GM19025 (cell line): ENCODE results near the gene DHRS9.

Source experiments
- ATAC-seq: cut with Tn5 transposase; IDR thresholded peaks from one replicate; pipeline ENCODE4 v1.9.1; 2021; ENCODE audit warnings: mild to moderate bottlenecking, low read depth, moderate library complexity; ENCODE audit not compliant: unreplicated experiment

Gene DHRS9

DNA sequence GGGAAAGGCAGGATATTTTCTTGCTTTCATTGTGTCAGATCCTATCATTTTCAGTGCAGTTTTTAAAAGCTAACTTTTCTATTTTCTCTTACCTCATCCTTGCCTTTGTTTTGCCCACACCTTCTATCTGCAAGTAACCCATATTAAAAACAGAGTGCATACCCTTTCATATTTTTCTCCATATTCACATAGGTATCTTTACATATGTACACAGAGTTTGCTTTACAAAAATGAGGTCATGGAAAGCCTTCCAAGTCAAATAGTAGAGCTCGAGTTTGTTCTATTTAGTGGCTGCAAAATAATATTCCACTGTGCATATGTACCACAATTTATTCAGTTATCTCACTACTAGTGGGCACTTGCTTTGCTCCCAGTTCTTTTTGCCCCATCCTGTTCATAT lies 3.9 kb upstream of the DHRS9 start:
- no peak for ATAC-seq

DNA sequence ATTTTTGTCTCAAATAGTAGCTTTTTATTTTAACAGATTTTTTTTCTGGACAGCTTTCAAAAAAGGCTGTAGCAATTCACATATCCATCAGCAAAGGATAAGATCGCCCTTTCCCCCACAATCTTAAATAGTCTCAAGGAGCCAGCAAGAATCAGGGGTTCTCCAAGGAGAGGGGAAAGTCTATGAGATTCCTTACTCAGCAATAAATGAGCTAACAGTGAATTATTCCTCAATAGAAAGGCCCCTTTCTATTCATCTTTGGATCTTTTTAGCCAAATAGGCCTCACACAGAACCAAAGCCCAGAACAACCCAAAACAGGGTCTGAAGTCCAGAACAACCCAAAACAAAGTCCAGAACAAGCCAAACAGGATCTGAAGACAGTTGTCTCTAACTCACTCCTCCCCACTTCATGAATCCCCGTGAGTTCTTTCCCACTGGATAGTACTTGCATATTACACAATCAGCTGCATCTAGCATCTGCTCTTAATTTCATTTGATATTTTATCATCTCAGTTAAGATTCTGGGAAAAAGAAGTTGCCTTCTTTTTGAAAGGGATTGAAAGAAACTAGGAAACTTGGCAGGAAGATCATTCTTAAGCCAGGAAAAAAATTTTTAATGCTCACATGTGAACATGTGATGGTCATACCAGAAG lies 3.4 kb upstream of the DHRS9 start:
- no peak for ATAC-seq

DNA sequence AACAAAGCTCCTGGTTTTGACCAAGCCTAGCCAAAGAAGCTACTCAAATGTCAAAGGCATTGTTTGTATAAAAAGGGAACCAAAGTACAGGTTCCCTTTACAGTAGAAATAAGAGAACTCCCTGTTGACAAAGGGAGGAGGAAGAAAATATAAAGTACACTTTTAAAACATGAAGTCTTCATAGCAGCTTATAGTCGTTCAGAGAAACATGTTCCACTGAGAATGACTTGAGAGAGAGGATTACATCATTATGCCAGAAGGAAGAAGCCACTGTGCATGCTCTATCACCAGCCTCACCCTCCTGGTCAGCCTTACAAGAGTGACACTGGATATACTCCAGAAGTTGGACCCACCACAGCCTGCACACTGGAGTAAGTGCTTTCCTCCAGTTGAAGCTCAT lies 2.5 kb upstream of the DHRS9 start:
- ATAC-seq = no peak

DNA sequence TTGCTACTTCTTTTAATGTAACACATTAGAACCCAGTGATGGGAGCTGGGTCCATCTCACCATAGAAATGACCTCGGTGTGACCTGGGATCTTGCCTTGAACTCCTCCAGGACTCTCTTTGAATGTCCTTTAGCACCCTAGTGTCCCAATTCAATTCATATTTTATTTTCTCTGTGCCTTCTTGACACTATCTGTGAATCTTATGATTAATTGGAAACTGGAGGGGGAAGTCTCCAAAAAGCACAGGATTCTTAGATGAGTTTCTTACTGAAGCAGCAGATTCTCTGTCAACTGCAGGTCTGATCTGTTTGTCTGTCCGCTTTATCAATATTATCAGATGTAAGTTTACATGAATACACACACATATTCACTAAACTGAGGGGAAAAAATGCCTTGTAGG lies 470 bp downstream of the DHRS9 start:
- no peak for ATAC-seq

DNA sequence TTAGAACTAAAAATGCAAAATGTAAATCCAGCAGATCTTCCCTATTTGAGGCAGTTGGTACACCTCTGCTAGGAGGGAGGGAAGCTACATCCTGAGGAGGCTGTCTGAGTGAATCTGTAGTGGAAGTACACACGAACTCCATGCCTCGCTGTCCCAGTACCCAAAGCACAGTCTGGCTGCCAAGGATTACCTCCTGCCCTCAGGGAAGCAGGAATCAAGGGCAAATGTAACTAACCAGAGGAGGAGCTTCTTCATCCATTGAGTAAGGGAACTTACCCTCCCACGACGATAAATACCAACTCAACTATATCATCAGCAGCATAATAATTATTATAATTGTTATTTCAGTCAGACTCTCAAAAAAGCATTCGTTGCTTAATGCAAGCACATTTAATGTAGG lies 2.1 kb downstream of the DHRS9 start:
- ATAC-seq = no peak

DNA sequence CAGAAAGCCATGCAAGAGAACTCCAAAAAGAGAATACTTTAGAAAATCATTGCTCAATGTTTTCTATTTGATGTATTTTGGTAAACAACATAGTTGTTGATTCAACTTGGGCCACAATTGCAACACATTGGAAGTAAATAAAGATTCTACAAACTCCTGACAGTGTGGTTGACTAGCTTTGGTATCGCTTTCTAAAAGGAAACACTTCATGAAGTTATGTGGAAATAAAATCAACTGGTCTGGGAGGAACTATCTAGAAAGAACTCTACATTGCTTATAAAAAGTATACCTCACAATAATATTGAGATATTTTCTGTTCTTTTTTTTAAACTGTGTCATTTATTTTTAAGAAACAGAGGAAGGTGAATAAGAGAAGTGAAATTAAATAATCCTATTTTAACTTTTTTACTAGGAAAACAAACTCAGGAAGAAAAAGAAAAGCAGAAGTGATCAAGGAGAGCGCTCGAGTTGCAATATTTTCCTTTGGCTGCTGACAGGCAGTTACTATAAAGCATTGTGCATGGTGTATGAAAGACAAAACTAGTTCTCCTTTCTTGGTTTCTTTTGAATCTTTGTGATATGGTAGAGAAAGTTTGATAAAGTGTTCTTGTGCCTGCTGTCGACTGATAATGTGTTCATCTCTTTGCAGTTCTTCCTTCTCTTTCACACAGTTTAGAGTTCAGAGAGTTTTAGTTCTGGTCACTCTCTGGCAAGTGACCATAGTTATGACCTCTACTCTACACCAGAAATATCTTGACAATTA lies 3.0 kb downstream of the DHRS9 start:
- ATAC-seq = no peak

DNA sequence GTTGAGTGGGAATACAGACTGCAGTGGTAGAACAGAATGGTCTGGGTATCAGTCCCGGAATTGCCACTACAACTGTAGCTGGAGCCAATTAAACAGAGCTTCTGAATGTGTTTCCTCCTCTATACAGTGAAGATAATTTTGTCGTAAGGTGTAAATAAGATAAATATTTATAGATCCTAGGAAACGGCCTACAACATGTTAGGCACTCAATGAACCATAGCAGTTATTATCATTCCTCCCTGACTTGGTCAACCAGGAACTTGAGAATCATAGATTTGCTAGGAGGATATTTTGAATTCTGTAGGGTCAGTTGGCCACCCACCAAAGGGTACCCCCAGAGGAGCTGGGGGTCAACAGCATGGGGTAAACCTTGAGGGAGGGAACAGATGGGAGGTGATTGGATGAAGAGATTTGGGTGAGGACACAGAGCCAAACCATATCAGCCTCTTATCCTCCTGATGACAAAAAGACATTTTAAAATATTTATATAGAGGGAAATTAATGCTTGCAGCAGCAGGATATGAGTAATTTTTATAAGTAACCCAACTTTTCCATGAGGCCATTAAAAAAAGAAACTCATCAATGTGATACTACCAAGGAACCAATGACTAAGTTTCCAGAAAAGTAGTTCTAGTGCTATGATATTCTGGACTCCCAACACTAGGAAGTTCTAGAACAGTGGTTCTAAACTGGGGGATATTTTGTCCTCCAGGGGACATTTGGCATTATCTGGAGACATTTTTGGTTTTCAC lies 4.0 kb downstream of the DHRS9 start:
- no peak for ATAC-seq

DNA sequence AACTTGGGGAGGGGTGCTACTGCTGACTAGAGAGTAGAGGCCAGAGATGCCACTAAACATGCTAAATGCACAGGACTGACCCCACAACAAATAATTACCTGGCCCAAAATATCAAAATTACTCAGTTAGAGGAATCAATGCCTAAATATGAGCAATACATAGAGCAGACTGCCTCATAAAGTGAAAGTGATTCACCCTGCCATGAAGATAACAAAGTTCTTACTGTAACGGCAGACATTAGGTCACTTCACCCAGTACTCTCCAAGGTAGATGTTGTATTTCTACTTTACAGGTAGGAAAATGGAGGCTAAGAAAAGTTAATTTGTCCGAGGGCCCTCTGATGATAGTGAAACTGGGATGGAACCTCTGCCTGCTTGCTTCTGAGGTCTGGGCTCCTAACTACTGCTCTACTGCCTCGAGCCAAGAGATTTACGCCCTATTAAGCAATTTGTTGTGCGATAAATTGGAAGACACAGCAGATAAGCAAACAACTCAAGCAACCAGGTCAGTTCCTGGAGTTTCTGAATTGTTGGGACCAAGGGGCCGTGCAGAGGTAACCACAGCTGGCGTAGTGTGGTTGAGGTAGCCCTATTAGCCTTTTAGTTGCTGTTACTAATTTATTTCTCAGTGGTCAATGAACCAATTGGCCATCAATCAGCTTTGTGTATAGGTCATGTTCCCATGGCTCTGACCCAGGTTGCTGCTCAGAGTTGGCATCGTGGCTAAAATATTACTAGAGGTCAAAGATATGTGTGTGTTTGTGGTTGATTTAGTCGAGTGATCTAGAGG lies 4.8 kb downstream of the DHRS9 start:
- no peak for ATAC-seq

DNA sequence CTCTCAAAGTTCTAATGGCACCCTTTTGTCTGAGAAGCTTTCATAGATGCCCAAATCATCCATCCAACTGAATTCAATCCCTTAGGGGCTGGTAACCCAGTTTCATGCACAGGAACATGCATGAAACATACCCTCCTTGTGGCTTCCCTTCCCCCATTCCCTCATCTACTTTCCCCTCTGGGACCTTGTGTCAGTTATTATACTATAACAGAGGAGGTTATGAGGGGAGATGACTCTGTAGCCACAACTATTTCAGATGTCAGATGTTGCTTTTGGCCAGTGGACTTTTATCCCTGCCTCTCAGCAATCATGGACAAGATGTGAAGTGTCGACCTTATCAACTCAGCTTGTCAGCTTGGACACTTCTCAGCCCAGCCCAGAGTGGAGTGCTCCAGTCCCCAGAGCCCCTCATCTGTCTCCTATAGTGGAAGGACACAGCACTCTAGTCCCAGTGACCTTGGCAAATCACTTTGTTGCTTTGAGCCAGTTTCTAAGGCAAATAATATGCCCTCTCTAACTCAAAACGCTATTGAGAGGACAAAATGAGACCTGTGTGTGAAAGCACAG lies 8.4 kb downstream of the DHRS9 start:
- no peak for ATAC-seq

DNA sequence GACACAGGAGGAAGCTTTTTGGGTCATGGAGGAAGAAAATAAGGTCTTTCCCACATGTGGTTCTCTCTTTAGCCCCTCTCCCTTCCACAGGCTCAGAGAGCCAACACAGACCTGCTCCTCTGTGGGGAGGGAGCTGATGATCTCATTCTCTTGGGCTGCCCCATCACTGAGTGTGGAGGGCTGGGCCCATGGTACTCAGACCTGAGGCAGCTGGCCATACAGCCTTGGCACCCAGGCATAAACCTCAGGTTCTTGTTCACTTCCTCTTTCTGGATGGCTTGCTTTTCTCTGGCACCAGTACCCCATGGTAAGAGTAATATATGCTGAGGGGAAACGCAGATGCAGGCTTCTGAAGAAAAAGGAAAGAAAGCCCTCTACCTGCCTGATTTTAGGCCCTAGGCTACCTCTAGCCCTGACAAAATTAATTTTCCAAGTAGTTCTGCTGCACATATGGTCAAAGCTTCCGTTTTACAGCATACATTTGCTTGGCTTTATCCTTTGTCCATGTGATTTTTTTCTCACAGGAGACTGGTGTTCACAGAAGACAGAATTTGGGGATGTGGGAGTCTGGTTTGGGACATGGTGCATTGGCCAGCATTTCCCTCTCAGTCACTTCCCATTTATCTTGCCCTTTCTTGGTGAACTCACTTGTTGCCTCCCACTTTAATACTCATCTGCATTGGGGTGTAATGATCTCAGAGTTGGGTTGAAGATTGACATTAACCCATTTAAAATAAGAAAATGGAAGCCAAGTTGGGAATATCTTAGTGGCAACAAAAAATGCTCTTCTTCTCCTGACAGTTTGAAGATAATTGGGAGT lies 11.1 kb downstream of the DHRS9 start:
- peak; percentile 78 for ATAC-seq

DNA sequence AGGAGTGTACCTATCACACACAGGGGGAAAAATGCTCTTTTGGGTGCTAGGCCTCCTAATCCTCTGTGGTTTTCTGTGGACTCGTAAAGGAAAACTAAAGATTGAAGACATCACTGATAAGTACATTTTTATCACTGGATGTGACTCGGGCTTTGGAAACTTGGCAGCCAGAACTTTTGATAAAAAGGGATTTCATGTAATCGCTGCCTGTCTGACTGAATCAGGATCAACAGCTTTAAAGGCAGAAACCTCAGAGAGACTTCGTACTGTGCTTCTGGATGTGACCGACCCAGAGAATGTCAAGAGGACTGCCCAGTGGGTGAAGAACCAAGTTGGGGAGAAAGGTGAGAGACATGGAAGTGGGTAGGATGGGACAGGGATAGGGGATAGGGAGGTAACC lies 12.2 kb downstream of the DHRS9 start:
- no peak for ATAC-seq

DNA sequence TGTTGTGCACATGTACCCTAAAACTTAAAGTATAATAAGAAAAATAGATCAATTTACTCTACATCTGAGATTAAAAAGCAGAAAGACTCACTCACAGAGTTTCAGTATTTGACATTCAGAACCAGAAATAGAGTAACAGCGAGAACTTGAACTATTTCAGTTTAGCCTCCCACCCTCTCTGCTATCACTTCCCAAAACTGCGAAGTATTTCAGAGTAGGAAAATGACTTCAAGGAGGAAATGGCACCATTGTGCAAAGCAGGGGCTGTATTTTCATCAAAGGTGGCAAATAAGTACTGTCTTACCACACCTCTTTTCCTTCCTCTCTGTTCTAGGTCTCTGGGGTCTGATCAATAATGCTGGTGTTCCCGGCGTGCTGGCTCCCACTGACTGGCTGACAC lies 13.6 kb downstream of the DHRS9 start:
- peak; percentile 35 for ATAC-seq

DNA sequence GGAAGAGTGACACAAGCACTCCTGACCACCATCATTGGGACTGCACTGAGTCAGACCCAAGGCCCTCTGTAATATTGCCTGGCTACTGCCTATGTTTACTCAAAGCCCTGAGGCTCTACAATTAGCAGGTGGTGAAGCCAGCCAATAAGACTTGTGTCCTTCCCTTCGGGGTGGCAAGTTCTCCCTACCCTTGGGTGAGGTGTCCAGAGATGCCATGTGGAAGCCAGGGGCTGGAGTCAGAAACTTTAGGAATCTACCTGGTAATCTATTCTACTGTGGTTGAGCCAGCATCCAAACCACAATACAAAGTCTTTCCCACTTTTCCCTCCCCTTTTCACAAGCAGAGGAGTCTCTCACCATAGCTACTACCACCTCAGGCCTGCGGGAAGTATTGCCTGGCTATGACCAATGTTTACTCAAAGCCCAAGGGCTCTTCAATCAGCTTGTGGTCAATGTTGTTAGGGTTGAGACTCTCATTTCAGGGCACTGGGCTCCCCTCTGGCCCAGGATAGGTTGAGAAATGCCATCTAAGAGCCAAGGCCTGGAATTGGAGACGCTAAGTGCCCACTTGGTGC lies 17.6 kb downstream of the DHRS9 start:
- no peak for ATAC-seq

DNA sequence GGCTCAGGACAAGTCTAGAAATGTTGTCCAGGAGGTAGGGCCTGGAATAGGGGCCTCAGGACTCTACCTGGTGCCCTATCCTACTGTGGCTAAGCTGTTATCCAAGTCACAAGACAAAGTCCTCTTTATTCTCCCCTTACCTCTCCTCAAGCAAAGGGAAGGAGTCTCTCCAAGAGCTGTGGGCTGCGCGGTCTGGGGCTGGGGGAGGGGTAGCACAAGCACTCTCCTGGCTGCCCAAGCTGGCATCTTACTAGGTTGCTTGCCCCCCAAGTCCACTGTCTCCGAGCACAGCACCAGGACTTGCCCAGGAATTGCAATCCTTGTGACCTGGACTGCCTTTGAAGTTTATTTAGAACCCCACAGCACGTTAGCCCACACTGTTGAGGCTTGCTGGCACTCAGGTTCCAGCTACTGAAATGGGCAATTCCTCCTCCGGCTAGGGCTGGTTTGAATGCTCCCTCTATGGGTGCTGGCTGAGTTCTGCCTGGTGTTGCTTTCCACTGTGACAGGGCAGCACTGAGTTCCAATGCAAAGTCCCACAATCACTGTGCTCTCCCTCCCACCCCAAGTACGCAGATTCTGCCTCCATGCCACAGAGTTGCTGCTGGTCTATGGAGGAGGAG lies 18.5 kb downstream of the DHRS9 start:
- no peak for ATAC-seq

DNA sequence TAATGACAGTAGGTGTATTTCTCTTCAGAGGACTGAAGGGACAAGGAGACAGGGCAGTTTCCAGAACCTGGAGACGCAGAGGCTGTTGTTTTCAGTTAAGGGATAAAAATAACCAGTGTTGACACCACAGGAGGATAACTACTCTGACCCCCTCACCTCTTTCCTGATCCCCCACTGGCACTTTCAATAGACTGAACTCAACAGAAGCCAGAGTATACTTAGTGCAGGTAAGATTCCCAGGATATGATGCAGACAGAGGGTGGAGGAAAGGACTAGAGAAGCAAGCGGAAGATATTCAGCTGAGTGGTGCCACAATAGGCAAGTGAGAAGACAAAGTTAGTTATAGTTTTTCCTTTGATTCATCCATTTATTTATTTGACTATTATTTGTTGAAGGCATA lies 19.8 kb downstream of the DHRS9 start:
- no peak for ATAC-seq

DNA sequence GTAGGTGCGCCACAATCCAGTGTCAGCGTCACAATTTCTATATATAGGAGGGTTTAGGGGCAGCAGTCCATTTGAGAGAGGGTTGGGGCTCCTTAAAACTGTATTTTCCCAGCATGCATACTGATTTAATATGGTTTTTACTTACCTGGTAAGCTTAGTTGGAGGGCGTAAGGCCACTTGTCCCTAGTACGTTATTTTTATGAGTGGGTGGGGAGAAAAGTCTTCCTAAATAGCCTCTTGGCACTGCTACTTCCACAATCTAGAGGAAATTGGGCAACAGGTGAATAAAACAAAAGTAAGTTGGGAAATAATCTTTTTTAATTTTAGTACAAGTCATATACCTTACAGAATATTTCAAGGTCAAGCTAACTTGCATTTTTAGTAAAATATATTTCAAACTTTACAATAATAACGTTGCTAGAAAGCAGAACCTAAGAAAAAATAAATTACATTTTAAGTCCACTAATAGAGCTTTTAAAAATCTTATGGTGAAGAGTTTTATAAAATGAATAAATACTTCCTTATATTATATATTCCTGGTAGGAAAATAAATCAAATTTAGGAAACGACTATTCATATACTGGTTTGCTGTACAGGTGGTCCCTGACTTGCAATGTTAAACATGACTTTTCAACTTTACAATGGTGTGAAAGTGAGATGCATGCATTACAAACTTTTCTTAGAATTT lies 20.9 kb downstream of the DHRS9 start:
- no peak for ATAC-seq

DNA sequence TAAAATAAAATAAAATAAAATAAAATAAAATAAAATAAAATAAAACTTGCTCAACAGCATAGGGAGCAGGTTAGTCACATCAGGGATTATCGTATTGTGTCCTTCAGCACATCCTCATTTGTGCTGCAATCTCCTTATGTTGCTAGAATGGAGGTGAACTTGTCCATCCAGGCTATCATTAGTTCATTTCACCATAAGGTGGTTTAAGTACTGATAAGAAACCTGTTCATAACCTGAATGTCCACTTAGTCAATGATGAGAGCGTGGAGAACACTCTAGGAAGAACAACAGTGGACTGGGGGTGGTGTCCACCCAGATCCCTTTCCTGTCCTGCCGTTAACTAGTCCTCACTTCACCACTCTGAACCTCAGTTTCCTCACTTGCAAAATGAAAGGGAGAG lies 21.9 kb downstream of the DHRS9 start:
- no peak for ATAC-seq

DNA sequence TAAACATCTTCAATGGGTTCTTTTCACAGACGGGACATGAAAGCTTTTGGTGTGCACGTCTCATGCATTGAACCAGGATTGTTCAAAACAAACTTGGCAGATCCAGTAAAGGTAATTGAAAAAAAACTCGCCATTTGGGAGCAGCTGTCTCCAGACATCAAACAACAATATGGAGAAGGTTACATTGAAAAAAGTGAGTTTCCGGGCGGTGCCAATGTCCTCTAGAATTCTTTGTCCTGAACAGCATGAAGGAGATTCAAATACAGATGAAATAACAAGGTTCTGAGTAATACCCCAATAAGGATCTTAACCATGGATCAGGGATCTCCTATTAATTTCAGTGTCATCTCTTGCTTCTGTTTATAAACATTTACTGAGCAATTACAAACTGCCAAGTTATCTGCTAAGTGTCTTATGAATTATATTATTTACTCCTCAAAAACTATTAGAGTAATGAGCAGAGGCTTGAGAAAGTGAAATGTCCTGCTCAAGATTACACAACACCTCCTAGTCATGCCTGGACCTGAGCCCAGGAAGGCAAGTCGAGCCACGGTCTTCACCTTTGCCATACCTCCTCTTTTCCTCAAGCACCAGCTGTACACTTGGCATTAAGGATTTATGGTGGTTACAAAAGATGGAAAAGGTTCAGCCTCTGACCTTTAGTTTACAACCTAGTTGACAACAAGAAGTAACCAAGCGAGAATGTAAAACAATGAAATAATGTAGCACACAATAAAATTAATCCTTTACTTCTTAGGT lies 22.6 kb downstream of the DHRS9 start:
- ATAC-seq = no peak
